OCI-LY7 (cell line): Measurements from ENCODE around the gene BAIAP2. TPM values are rescaled to one million over a fixed set of nuclear protein-coding genes. Genes with fewer than 3 reads are reported as not detected.

Experiments used
- BruUV-seq: library from RNA; stranded (reverse); fragments of 400-500 nt; replicated peaks from 2 replicates; lab custom pipeline; 2021; lab: Mats Ljungman, UMichigan
- CTCF ChIA-PET: fragments of 300-600 bp; sonication (Branson Sonifier 250); formaldehyde crosslinking; loops from one replicate; lab custom pipeline; 2022; ENCODE audit warnings: antibody characterized with exemption; ENCODE audit not compliant: unreplicated experiment; lab: Charles Lee
- POLR2A ChIA-PET: fragments of 300-600 bp; sonication (Branson Sonifier 250); formaldehyde crosslinking; loops from one replicate; lab custom pipeline; 2022; ENCODE audit warnings: antibody characterized with exemption; lab: Charles Lee
- DNase-seq: peaks from one replicate; pipeline ENCODE4 v3.0.0-alpha.2; 2015; ENCODE audit warnings: low spot score
- H2AFZ ChIP-seq: fragments of 200-600 bp; sonication (generic), shearing (Covaris generic); 2 replicates; pipeline ENCODE4 v1.6.1; 2014; ENCODE audit warnings: mild to moderate bottlenecking, antibody characterized with exemption, low read length, moderate library complexity
- H3K27ac ChIP-seq: fragments of 200-600 bp; sonication (generic); 2 replicates; pipeline ENCODE4 v1.5.1; 2014; ENCODE audit warnings: mixed run types, low read depth, mild to moderate bottlenecking, moderate library complexity, low read length, inconsistent platforms; ENCODE audit not compliant: poor library complexity, severe bottlenecking
- H3K36me3 ChIP-seq: fragments of 200-600 bp; sonication (generic); 2 replicates; pipeline ENCODE4 v1.6.1; 2014; ENCODE audit warnings: mild to moderate bottlenecking, antibody characterized with exemption, low read length, moderate library complexity, mixed read lengths; ENCODE audit not compliant: insufficient read depth
- H3K4me1 ChIP-seq: fragments of 200-600 bp; sonication (generic); 2 replicates; pipeline ENCODE4 v1.5.1; 2014; ENCODE audit warnings: mild to moderate bottlenecking, low read length; ENCODE audit not compliant: insufficient read depth, poor library complexity, severe bottlenecking
- H3K4me2 ChIP-seq: fragments of 200-600 bp; sonication (generic); 2 replicates; pipeline ENCODE4 v1.6.1; 2014; ENCODE audit warnings: mild to moderate bottlenecking, low read length
- H3K4me3 ChIP-seq: fragments of 200-600 bp; sonication (generic); 2 replicates; pipeline ENCODE4 v1.5.1; 2014; ENCODE audit warnings: mild to moderate bottlenecking, low read depth, low read length; ENCODE audit not compliant: poor library complexity, severe bottlenecking
- H3K79me2 ChIP-seq: fragments of 200-600 bp; sonication (generic); 2 replicates; pipeline ENCODE4 v1.6.1; 2016; ENCODE audit warnings: low read depth, mild to moderate bottlenecking, low read length, moderate library complexity, mixed read lengths; ENCODE audit not compliant: insufficient read depth
- H3K9me2 ChIP-seq: fragments of 200-600 bp; sonication (generic); 2 replicates; pipeline ENCODE4 v1.6.1; 2016; ENCODE audit warnings: mild to moderate bottlenecking, low read length, mixed read lengths; ENCODE audit not compliant: insufficient read depth
- H3K9me3 ChIP-seq: fragments of 200-600 bp; sonication (generic); 2 replicates; pipeline ENCODE4 v1.6.1; 2014; ENCODE audit warnings: mild to moderate bottlenecking, mixed run types, low read length, mixed read lengths
- H4K20me1 ChIP-seq: fragments of 200-600 bp; sonication (generic); 2 replicates; pipeline ENCODE4 v1.6.1; 2014; ENCODE audit warnings: mild to moderate bottlenecking, antibody characterized with exemption, low read length, moderate library complexity, mixed read lengths; ENCODE audit not compliant: insufficient read depth
- EZH2phosphoT487 ChIP-seq: fragments of 200-600 bp; sonication (generic); IDR thresholded peaks from 2 replicates; pipeline ENCODE4 v1.6.1; 2018; ENCODE audit warnings: low read depth, borderline replicate concordance, mild to moderate bottlenecking, mixed run types, antibody characterized with exemption, low read length, moderate library complexity, mixed read lengths
- intact Hi-C: fragments of 100-400 bp; cut with micrococcal nuclease; formaldehyde crosslinking; loops from one replicate; pipeline ENCODE4 v1.10.0; 2022; ENCODE audit not compliant: unreplicated experiment
- total RNA-seq, 2 experiments: library from RNA; depleted of rRNA in 1 of 2; stranded (reverse); fragments of >200 nt in 1 of 2; shearing (Covaris generic) in 1 of 2; gene quantifications; 2 replicates each; pipeline ENCODE4 v1.2.3, GENCODE V29; 2014 to 2022
- TF ChIP-seq, protein P1 (sequence below): fragments of 200-600 bp; sonication (generic); conservative IDR thresholded peaks from 2 replicates; pipeline ENCODE4 v1.5.1; 2014; ENCODE audit warnings: mild to moderate bottlenecking, antibody characterized with exemption, low read length, moderate library complexity, mixed read lengths

BAIAP2 gene
- total RNA-seq, 2 experiments from 2014 or later = 2.1 to 2.3 TPM

DNA sequence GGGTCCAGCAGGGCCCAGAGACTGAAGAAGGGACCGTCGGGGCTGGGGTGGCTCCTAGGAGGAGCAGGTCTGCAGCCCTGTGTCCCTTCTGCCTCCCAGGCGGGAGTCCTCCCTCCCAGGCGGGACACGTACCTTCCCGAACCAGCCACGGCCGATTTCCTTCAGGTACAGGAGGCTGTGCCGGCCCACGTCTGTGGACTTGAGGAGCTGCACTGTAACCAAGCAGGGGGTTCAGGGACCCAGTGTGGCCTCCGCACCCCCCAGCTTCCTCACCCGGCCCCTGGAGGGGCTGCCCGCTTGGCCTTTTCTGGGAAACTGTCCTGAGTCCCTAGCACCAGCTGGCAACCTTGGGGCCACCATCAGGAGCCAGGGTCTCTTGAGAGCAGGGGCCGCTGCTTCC lies 93.4 kb downstream of the BAIAP2 start:
- H3K4me1 ChIP-seq = no peaks in the 10 kb centered on the region
- no peaks in the 10 kb centered on the region for H3K79me2 ChIP-seq
- TF ChIP-seq, protein P1, sequence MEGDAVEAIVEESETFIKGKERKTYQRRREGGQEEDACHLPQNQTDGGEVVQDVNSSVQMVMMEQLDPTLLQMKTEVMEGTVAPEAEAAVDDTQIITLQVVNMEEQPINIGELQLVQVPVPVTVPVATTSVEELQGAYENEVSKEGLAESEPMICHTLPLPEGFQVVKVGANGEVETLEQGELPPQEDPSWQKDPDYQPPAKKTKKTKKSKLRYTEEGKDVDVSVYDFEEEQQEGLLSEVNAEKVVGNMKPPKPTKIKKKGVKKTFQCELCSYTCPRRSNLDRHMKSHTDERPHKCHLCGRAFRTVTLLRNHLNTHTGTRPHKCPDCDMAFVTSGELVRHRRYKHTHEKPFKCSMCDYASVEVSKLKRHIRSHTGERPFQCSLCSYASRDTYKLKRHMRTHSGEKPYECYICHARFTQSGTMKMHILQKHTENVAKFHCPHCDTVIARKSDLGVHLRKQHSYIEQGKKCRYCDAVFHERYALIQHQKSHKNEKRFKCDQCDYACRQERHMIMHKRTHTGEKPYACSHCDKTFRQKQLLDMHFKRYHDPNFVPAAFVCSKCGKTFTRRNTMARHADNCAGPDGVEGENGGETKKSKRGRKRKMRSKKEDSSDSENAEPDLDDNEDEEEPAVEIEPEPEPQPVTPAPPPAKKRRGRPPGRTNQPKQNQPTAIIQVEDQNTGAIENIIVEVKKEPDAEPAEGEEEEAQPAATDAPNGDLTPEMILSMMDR = no peak
- TF ChIP-seq EZH2phosphoT487 = no peak
- POLR2A ChIA-PET = no interaction called here
- no peak overlapping the region for H3K4me3 ChIP-seq
- intact Hi-C loops = no loop called here
- no peaks in the 10 kb centered on the region; the same call in 1 of the 2 replicates for H4K20me1 ChIP-seq
- DNase-seq = no peak
- H3K9me2 ChIP-seq = no peaks in the 10 kb centered on the region
- no peak overlapping the region for H3K4me2 ChIP-seq
- H3K9me3 ChIP-seq = no peaks in the 10 kb centered on the region
- BruUV-seq = no TSS peak
- H3K36me3 ChIP-seq = no peaks in the 10 kb centered on the region
- H3K27ac ChIP-seq = no peak overlapping the region
- CTCF ChIA-PET = no interaction called here
- H2AFZ ChIP-seq = no peak overlapping the region

DNA sequence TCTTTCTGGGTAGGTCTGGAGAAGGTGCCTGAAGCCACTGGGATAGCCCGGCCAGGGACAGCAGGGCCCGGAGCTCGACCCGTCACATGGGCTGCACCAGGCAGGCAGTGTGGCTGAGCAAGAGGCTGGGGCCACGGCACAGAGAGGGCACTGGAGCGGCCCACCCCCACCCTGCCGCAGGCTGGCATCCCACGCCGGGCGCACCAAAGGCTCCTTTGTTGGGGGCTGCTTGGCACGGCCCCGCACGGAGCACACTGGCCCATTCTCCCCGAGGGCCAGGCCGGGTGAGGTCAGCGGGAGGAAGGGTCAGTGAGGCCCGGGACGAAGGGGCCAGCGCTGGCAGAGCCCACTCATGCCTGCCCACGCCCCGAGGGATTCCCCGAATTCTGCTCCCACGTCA lies 93.8 kb downstream of the BAIAP2 start:
- intact Hi-C loops = no loop called here

DNA sequence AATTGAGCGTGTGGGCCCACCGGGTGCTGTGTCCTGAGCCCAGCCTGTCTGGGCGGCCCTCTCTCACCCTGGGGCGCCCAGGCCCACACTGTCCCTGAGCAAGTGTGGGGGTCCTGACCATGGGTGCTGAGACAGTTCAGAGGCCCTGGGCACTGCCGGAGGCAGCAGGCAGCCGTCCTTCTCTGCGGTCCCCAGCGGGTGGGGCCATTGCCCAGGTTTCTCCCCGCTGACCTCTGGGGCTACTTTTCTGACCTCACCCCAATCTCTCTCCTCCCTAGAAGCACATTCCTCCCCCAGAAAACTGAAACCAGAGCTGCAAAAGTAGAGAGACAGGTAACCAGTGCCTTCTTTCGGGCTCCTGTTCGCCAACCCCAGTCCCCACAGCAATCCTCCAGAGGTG lies 94.3 kb downstream of the BAIAP2 start:
- TF ChIP-seq, protein P1 = 0 out of 2 replicates have a peak, but pooled peaks have one; percentile 23
- TF ChIP-seq EZH2phosphoT487 = no peak
- BruUV-seq = no TSS peak
- no peak for DNase-seq
- no peaks in the 10 kb centered on the region for H3K4me1 ChIP-seq
- no peaks in the 10 kb centered on the region for H3K36me3 ChIP-seq
- no peaks in the 10 kb centered on the region; the same call in 1 of the 2 replicates for H4K20me1 ChIP-seq
- H3K9me2 ChIP-seq = no peaks in the 10 kb centered on the region
- CTCF ChIA-PET = no interaction called here
- H3K9me3 ChIP-seq = no peaks in the 10 kb centered on the region
- no peak overlapping the region for H3K4me2 ChIP-seq
- POLR2A ChIA-PET = no interaction called here
- no peak overlapping the region for H2AFZ ChIP-seq
- intact Hi-C loops = no loop called here
- H3K79me2 ChIP-seq = no peaks in the 10 kb centered on the region
- no peak overlapping the region for H3K4me3 ChIP-seq
- no peak overlapping the region for H3K27ac ChIP-seq

More for the DNA sequence above, 93.8 kb downstream of the BAIAP2 start:
- POLR2A ChIA-PET = no interaction called here
- DNase-seq = no peak
- H3K9me3 ChIP-seq = no peaks in the 10 kb centered on the region
- H3K36me3 ChIP-seq = no peaks in the 10 kb centered on the region
- H3K4me3 ChIP-seq = no peak overlapping the region
- H3K9me2 ChIP-seq = no peaks in the 10 kb centered on the region
- TF ChIP-seq, protein P1 = no peak
- TF ChIP-seq EZH2phosphoT487 = no peak
- no peaks in the 10 kb centered on the region for H3K4me1 ChIP-seq
- no peak overlapping the region for H3K4me2 ChIP-seq
- no peak overlapping the region for H3K27ac ChIP-seq
- no peaks in the 10 kb centered on the region for H3K79me2 ChIP-seq
- BruUV-seq = no TSS peak
- no peak overlapping the region for H2AFZ ChIP-seq
- CTCF ChIA-PET = no interaction called here
- H4K20me1 ChIP-seq = no peaks in the 10 kb centered on the region; the same call in 1 of the 2 replicates
